HG02973 (cell line): ENCODE results near the gene FAM111A.

Experiments
- ATAC-seq: cut with Tn5 transposase; IDR thresholded peaks from one replicate; pipeline ENCODE4 v1.9.1; 2021; ENCODE audit warnings: moderate library complexity; ENCODE audit not compliant: unreplicated experiment

FAM111A gene

DNA sequence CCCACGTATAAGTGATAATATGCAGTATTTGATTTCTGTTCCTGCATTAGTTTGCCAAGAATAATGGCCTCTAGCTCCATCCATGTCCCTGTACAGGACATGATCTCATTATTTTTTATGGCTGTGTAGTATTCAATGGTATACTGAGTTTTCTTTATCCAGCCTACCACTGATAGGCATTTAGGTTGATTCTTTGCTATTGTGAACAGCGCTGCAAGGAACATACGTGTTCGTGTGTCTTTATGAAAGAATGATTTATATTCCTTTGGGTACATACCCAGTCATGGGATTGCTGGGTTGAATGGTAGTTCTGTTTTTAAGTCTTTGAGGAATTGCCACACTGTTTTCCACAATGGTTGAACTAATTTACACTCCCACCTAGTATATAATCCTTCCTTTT lies 1.5 kb upstream of the FAM111A start:
- no peak for ATAC-seq

DNA sequence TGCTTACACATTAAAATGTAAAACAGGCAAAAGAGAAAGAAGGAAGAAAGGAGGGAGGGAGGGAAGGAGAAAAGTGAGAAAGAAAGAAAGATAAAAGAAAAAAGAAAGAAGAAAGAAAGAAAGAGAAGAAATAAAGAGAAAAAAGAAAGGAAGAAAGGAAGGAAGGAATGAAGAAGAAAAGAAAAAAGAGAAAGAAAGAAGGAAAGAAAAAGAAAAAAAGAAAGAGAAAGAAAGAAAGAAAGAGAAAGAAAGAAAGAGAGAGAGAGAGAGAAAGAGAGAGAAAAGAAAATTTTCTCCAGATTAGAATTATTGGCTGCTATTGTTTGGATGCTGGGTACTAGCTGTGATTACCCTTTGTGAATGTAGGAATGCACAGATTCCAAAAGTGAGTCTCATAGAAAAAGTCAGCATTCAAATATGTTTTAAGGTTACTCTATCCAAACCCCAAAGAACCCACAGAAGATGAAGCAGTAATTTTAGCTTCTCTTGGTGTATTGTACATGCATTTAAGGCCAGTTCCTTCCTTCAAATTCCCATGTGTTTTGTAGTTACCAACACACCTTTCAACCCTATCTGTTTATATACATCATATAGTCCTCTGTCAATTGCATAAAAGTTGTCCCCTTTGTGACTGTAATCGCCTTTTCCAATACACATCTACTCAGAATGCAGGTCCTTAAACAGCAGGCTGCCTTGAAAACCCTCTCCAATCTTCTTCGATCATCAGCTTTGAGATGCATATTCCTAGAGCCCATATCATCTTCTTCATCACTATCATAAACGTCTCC lies 789 bp upstream of the FAM111A start:
- no peak for ATAC-seq

DNA sequence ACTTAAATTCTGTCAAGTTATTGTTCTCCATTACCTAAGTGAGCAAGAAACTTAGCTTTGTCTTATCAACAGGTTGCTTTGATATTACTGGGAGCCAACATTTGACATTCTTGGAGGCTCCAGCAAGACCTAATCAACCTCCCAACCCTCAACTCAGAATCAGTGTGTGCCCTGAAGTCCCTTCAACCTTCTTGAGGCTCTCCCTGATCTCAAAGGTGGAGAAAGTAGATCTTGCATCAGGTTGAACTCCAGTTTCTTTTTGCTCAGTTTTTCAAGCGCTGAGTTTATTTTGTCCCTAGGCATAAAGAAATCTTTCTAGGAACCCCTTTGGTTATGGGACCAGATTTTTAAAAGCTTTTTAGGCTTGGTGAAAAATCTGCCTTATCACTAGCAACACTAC lies 1.4 kb downstream of the FAM111A start:
- ATAC-seq: no peak

- peak; percentile 53 for ATAC-seq
These were observed 2.1 kb downstream of the FAM111A start for GRCh38 chr11:59144579-59145345.

DNA sequence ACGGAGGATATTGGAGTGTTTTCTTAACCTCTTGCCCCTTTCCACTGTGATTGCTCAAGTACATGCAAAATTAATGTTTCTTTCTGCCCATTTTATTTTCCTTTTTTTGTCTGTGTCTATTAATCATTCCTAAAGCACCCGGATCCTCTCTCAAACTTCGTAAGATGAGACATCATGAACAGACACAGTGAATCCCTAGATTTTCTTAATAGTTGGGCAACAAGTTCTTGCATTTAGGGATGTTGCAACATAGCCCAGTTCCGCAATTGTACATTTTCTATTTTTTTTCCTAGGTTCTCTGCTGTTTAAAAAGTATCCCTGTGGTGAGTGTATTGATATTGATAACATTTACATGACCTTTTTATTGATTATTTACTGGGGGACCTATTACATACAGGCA lies 2.9 kb downstream of the FAM111A start:
- ATAC-seq: no peak

DNA sequence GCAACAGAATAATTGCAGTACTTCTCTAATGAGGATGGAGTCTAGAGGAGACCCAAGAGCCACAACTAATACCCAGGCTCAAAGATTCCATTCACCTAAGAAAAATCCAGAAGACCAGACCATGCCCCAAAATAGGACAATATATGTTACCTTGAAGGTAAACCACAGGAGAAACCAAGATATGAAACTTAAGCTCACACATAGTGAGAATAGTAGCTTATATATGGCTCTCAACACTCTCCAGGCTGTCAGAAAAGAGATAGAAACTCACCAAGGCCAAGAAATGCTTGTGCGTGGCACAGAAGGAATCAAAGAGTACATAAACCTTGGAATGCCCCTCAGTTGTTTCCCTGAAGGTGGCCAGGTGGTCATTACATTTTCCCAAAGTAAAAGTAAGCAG lies 9.1 kb downstream of the FAM111A start:
- peak; percentile 69 for ATAC-seq

GRCh38 chr11:59152312-59152951 lies 9.8 kb downstream of the FAM111A start:
- ATAC-seq: peak; percentile 78

- ATAC-seq: no peak
These were observed 12.0 kb downstream of the FAM111A start for GRCh38 chr11:59154610-59155009.

DNA sequence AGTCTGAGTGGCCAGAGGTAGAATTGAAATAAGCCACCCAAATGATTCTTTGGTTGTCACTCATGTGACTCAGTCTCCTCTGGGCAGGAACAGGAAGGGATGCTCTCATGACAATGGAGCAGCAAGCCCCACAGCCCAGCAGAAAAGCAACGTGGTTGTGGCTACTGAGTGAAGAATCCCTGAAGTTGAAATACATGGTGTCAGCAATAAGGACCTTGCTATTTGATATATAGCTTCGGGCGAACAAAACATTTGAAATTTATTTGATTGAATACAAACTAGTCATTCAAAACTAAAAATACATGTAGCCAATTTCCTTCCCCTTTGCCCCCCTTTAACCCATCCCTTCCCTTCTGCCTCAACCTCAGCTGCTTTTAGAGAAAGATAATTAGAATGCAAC lies 14.8 kb downstream of the FAM111A start:
- ATAC-seq: no peak

DNA sequence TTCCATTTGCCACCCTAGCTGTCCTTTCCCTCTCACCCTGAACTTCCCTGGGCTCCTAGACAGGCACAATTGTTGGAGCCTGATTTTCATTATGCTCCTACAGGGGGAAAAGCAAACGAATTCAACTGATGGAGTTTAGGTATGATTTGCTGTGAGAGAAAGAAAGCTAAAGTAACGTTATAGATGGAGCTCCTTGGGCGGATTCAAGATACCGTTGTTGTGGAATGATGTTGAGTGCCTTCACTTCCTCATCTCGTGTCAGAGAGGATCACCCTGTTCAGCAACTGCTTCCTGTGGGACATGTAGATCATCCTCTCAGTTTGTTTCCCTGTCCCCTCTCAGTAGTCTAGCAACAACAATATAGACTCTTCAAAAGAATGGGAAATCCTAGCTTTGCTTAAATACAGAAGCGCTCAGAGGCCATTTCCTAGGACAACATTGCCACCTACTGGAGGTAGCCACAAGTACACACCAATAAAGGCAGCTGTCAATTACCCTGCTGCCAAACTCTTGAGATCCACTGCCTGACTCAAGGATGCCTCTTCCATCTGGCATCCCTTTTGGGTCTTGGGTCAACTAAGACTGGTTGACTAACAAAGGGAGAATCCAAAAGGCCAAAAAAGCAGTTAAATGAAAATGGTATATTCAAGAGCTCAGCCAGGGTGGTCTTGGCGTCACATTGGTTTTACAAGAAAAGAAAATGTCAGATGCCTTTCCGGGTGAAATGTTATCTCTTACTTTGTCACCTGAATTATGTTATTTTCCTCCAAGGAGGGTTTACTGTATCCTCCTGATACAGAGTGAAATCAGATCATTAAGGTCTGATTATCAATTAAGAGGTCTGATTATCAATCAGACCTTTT lies 15.8 kb downstream of the FAM111A start:
- ATAC-seq: peak; percentile 96

- ATAC-seq: no peak
These were observed 21.4 kb downstream of the FAM111A start for GRCh38 chr11:59164028-59164427.

DNA sequence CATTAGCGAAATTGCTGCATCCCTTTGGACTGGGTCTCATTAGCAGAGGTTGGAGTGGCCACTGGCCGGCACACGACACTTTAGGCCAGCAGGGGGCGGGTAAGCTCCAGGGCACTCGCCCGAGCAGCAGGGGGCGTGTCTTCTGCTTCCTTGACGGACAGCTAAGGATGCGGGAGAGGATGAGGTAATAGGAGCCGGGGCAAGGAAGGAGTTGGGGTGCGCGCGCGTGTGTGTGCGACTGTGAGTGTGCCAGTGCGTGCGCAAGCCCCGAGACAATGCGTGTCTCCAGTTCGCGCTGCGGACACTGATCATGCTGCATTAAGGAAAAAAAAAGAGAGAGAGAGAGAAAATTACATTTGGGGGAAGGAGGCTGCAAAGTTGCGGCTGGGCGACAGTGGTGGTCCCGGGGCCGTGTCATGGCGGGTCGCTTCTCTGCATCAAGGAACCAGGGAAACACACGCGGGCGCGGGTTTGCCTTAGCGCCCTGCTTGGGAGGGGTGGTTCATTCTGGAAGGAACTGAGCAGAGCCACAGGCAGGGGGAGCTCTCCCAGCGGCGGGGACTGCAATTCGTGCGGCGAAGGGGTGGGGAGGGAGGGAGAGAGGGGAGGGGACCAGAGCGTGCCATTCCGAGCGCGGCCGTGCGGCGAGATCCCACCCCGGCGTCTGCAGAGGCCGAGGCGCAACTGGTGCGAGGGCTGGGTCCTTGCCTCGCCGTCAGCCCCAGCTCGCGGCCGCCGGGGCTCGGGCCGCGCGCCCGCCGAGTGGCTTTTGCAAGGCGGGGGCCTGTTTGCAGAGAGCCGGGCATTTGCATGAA lies 29.1 kb downstream of the FAM111A start, which contains the start of gene DTX4:
Gene DTX4, plus strand, starts transcription at position 625 of the 815 bp plus-strand sequence. CDS start 464 bp downstream, outside the sequence.
- ATAC-seq: peak; percentile 81

DNA sequence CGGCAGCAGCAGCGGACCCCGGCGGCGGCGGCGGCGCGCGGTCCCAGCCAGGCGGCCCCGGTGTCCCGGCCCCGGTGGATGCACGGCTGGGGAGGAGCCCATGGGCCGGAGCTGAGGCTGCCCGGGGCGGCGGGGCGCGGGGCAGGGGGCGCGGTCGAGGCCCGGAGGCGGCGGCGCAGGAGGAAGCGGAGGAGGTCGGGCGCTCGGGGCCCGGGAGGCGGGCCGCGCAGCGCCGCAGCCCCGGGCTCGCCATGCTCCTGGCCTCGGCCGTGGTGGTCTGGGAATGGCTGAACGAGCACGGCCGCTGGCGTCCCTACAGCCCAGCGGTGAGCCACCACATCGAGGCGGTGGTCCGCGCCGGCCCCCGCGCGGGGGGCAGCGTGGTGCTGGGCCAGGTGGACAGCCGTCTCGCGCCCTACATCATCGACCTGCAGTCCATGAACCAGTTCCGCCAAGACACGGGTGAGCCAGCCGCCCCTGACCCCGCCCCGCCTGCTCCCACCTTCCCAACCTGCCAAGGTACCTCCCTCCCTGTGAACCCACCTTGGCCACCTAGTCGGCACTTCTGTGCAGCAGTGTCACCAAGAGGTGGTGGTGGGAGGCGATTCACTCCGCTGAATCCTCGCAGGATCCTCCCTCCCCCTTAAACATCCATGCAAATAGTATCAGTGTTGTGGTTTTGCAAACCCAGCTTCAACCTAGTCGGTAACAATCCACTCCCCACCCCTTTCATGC lies 29.9 kb downstream of the FAM111A start:
- ATAC-seq: peak; percentile 30

DNA sequence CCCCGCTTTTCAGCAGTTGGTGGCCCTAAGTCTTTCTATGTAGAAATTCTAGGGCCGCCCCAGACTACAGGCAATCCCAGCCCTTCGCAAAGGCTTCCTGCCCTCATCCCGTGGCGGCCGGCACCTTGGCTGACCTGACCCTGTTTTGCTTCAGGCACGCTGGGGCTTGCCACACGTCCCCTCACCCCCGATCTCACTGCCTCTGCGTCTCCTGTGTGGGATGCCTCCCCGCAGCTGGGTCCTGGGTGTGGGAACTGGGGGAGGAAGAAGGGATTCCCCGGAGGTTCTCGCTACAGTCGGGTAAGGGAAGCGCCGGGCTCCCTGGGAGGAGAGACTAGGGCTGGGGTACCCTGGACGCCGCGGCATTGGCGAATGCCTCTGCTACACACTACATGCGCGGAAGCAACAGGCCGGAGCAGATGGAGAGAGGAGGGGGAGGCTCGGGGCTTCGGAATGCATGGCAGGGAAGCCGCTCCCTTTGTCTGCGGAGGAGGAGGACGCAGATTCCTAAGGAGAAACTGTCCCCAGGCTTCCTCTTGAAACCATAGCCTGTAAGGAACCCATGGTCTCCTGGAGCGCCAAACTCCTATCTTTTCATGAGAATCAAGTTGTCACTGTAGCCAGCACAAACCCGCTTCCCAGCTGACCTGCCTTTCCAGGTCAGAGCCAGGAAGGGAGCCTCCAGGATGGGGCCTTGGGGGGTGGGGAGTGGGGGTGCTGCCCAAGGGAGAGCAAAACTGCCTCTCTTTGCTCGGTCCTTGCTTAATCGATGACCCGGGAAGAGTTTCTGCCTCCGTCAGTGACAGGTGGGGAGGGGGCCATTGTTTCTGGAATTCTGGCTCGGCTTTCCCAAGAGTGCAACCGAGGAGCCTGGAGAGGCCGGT lies 30.7 kb downstream of the FAM111A start:
- peak; percentile 2 for ATAC-seq

- ATAC-seq: no peak
These were observed 31.5 kb downstream of the FAM111A start for GRCh38 chr11:59173964-59174663.

GRCh38 chr11:59174664-59175033 lies 32.0 kb downstream of the FAM111A start:
- ATAC-seq: no peak

GRCh38 chr11:59175091-59175501 lies 32.4 kb downstream of the FAM111A start:
- ATAC-seq: no peak

GRCh38 chr11:59176330-59176729 lies 33.7 kb downstream of the FAM111A start:
- no peak for ATAC-seq
